Measurements from ENCODE around the gene PLA2G4A.

Gene PLA2G4A

DNA sequence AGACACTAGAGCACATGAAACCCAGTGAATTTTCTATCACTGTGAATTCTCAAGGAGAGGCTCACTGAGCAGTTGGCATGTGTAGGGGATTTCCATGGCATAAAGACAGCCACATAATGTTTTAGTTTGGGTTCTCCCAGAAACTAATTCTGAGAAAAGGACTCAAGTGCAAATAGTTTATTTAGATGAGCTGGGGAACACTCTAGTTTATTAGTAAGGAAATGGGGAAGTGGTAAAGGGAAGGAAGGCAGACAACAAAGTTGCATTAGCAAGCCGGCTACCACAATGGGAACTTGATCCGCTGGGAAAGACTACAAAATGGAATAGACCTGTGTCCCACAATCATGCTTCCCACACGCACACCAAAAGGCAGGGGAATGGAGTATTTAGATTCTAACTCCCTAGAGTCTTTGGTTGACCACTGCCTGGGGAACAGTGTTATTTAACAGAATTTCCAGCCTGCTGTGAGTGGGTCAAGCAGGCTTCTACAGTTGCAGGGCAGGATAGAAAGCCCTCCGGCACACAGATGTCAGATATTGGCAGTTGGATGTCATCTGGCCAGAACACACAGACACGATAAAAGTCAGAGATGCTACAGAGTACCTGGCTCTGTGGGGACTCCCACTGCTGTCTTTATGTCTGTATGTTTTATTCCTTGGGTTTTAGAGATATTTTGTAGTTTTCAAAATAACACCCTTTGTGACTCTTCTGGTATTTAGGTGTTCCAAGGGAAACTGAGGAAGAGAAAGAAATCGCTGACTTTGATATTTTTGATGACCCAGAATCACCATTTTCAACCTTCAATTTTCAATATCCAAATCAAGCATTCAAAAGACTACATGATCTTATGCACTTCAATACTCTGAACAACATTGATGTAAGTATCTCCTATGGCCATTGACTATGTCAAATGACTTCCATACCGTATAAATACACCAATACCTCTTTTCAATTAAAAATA is 150.1 kb downstream of the PLA2G4A start:
- DNase-seq: peak; percentile 3

- no peak for DNase-seq
Observed at GRCh38 chr1:186980400-186980799, 151.7 kb downstream of the PLA2G4A start.

- no peak for DNase-seq
Observed at GRCh38 chr1:186982116-186982515, 153.4 kb downstream of the PLA2G4A start.

DNA sequence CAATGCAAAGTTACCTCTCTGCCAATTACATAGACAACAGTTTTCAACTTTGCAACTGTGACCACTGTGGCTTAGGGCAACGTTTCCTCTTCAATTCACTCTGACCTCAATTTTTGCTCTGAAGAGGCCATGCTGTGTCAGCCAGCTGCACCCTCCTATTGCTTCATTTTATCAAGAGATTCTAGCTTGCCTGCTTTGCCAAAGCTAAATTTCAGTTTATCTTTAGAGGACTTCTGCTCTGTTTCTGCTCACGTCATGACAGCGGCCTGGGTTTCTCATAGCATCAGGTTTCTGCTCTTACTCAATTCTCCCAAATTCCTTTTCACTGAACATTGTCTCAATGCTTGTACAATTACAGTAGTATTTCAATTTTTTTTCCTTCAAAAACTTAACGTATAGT is 154.6 kb downstream of the PLA2G4A start:
- DNase-seq: no peak

DNA sequence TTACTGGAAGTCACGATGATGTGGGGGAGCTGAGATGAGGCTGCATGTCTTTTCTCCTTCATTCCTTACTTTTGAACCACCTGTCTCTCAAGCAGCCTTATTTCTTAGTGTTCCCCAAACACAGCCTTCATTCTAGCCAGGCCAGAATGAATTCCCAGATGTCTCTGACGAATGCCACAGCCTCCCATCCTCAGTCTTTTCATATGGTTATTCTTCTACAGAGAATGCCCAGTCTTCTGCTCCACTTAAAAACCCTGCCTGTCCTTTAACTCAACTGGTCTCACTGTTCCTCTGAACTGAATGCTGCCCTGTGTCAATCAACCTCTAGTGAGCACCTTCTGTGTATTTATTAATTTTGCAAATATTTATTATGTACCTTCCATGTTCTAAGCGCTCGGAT is 156.2 kb downstream of the PLA2G4A start:
- no peak for DNase-seq

DNA sequence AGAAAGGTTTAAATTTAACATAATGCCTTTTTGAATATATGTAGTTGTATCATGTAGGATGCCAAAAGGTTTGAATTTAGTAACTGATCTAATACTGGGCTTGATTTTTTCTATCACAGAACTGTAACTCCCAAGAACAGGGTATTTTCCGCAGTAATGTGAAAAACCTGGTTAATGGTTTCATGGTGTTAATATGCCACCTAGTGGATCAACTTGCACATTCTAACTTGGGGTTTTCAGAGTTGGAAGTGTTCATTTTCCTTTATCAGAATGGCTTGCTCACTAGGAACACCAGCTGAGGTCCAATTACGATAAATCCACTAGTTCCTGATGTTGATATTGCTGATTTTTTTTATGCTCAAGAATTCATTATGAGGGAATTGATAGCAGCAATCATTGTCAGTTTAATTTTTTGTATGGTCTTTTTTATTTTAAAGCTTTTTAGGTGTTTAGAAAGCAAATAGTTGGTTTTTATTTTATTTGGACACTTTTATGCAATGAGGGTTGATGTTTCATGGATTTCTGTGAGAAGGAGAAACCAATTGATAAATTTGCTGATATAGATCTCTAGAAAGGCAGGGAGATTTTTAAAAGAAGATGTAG is 157.2 kb downstream of the PLA2G4A start:
- DNase-seq: peak; percentile 33

- DNase-seq: no peak
Observed at GRCh38 chr1:186987065-186987464, 158.3 kb downstream of the PLA2G4A start.

GRCh38 chr1:186987769-186988168 is 159.0 kb downstream of the PLA2G4A start:
- DNase-seq: no peak

DNA sequence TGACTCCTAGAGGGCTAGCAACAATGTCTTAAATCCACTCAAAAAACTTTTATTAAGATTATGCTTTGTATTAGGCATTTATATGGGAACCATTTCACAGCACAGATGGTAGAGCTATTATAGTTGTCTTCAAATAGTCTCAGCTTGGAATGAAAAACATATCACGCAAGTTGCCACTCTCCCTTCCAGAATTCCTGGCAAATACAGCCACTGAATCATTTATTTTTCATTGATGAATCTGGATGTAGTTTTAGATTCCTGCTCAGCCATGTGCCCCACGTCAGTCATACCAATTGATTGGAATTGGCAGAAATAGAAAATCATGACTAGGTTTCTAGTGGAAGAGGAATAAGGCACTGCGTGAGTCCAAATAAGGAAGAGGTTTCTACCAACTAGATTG is 165.2 kb downstream of the PLA2G4A start:
- no peak for DNase-seq

GRCh38 chr1:186994897-186995296 is 166.1 kb downstream of the PLA2G4A start:
- DNase-seq: no peak

- no peak for DNase-seq
Observed at GRCh38 chr1:186996816-186997215, 168.1 kb downstream of the PLA2G4A start.

- DNase-seq: no peak
Observed at GRCh38 chr1:186997877-186998276, 169.1 kb downstream of the PLA2G4A start.

- DNase-seq: no peak
Observed at GRCh38 chr1:186999506-186999905, 170.8 kb downstream of the PLA2G4A start.

- no peak for DNase-seq
Observed at GRCh38 chr1:187001198-187001889, 172.6 kb downstream of the PLA2G4A start.

DNA sequence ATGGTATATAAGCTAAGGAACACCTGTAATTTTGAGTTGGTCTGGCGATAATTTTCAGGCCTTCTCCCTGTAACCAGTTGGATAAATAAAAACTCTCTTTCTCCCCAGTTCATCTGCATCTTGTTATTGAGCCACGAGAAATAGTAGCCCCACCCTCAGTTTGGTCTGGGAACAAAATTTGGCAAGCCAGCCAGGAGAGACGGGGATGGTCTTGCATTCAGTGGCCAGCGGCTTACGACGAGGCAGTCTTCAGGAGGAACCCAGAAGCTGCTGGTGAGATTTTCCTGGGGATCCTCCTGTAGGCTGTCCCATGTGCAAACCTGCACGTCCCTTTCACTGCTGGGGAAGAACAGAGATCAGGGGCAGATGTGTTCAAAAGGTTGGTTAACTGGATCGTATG is 174.6 kb downstream of the PLA2G4A start:
- DNase-seq: no peak

- no peak for DNase-seq
Observed at GRCh38 chr1:187006896-187007295, 178.1 kb downstream of the PLA2G4A start.

- DNase-seq: no peak
Observed at GRCh38 chr1:187009320-187009719, 180.6 kb downstream of the PLA2G4A start.

DNA sequence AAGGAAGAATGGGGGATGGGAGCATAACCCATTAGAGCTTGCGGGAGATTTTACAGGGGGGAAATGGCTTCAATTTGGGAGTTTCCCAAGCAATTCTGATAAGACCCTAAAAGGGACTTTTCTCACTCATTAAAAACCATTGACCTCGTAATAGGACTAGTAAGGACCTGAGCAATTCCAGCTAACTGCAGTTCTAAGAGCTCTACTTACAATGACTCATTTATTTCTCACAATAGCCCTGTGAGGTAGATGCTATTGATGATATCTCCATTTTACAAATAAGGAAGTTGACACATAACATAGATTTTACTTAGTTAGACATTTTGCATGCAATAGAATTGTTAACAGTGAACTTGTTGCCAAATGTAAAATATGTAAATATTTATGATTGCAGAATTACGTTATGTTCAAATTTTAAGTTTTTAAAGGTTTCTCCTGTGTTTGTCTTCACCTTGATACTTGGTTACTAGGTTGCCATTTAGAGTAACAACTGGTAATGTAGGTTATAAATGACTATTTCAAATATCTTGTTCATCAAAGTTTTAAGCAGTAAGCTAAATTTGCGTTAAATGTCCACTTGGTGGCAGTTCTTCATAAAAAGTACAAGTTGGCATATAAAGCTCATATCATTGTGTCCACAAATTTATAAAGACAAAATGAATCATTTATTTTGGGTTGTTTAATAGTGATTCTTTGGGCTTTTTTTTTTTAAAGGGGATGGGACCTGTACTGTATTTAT is 182.0 kb downstream of the PLA2G4A start:
- no peak for DNase-seq

GRCh38 chr1:187013582-187014200 is 184.9 kb downstream of the PLA2G4A start:
- DNase-seq: no peak

GRCh38 chr1:187018291-187018690 is 189.5 kb downstream of the PLA2G4A start:
- no peak for DNase-seq

DNA sequence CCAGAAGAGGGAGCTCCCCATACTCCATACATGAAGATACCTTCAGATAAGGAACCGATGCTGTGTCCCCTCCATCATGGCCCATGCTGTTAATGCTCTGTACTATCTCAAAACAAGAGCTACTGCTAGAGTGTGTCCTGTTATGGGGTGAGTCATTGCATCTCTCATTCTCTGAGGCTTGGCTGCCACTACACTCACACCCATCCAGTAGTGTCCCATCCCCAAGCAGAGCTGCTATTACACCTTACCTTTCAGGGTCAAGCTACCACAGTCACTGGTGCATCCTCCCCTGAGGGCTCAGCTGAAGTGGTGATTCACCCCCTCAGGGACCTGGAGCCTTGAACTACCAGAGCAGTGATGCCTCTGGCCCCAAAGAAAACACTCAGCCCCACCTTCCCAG is 198.5 kb downstream of the PLA2G4A start:
- no peak for DNase-seq

DNA sequence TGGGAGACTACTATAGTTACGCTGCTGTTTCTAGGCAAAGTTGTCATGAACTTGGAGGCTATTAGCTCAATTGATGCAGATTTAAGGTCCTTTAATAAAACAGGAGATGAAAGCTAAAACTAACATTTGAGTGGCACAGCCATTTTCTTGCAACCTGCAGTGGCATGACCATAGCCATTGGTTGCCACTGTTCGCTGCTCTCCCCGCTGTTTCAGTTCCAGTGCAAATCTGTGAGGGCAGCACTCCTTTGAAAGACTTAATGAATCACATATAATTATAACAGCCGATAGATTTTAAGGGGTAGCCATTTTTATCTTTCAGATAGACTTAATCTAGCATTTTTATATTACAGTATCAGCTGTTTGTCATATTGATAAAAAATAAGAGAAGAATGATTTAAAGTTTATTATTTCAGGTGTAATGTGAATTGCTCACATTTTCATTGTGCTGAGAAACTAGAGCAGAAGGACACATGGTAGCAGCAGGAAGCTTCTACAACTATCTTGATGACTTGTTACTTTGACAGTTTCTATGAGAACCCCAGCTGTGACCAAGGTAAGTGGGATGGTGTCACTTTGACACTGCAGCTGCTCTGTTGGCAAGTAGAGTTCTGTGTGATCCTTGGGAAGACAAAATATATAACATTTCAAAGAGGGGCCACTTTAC is 203.7 kb downstream of the PLA2G4A start:
- no peak for DNase-seq
